HEK293 (cell line): ENCODE measurements around the gene DAPP1.

Experiments
- CTCF ChIA-PET: fragments of 350-600 bp; formaldehyde crosslinking; extraction: SDS; loops from one replicate; lab custom pipeline; 2021; ENCODE audit warnings: antibody characterized with exemption; lab: Yijun Ruan, JAX
- POLR2A ChIA-PET: fragments of 300-600 bp; formaldehyde crosslinking; extraction: SDS; loops from one replicate; lab custom pipeline; 2020; ENCODE audit warnings: antibody characterized with exemption, inconsistent platforms; lab: Yijun Ruan, JAX
- H3K27ac ChIP-seq: fragments of 200-500 bp; sonication (Bioruptor generic); 2 replicates; pipeline ENCODE4 v1.5.1; 2014; ENCODE audit warnings: low read depth, low read length, control low read depth, inconsistent platforms; ENCODE audit errors: extremely low read depth
- H3K36me3 ChIP-seq, 2 experiments: fragments of 200-500 bp in 1 of 2; sonication (Bioruptor generic) in 1 of 2; 1 replicate in 1 of 2; 2 replicates in 1 of 2; pipeline ENCODE4 v1.5.1; 2014 to 2017; ENCODE audit warnings: inconsistent platforms in 2 of 2, low read length in 2 of 2; ENCODE audit not compliant: control insufficient read depth in 2 of 2, insufficient read depth in 1 of 2
- H3K4me1 ChIP-seq: fragments of 200-500 bp; sonication (Bioruptor generic); 2 replicates; pipeline ENCODE4 v1.5.1; 2014; ENCODE audit warnings: mild to moderate bottlenecking, low read length, inconsistent platforms; ENCODE audit not compliant: control insufficient read depth, insufficient read depth
- H3K4me3 ChIP-seq: 2 replicates; pipeline ENCODE4 v1.5.1; 2011; ENCODE audit warnings: low read depth, mild to moderate bottlenecking, control low read depth, low read length, moderate library complexity
- H3K9me3 ChIP-seq: fragments of 200-500 bp; sonication (Bioruptor generic); 2 replicates; pipeline ENCODE4 v1.5.1; 2014; ENCODE audit warnings: low read depth, low read length, inconsistent platforms; ENCODE audit not compliant: control insufficient read depth, insufficient read depth
- ZBTB48 ChIP-seq: fragments of 450-650 bp; formaldehyde crosslinking; IDR thresholded peaks from 2 replicates; pipeline ENCODE4 v1.5.1; 2016; ENCODE audit warnings: missing biosample characterization, missing genetic modification characterization
- ZFP41 ChIP-seq: fragments of 450-650 bp; formaldehyde crosslinking; IDR thresholded peaks from 2 replicates; pipeline ENCODE4 v1.5.1; 2016; ENCODE audit warnings: missing biosample characterization, missing genetic modification characterization, borderline replicate concordance
- ZNF133 ChIP-seq: fragments of 450-650 bp; formaldehyde crosslinking; IDR thresholded peaks from 2 replicates; pipeline ENCODE4 v1.5.1; 2016; ENCODE audit warnings: missing biosample characterization, missing genetic modification characterization
- ZNF140 ChIP-seq: fragments of 450-650 bp; formaldehyde crosslinking; IDR thresholded peaks from 2 replicates; pipeline ENCODE4 v1.5.1; 2016; ENCODE audit warnings: missing biosample characterization, missing genetic modification characterization
- ZNF302 ChIP-seq: fragments of 450-650 bp; formaldehyde crosslinking; IDR thresholded peaks from 2 replicates; pipeline ENCODE4 v1.5.1; 2016; ENCODE audit warnings: missing biosample characterization, missing genetic modification characterization, low read depth
- ZNF426 ChIP-seq: fragments of 450-650 bp; formaldehyde crosslinking; IDR thresholded peaks from 2 replicates; pipeline ENCODE4 v1.5.1; 2017; ENCODE audit warnings: missing biosample characterization, missing genetic modification characterization, mild to moderate bottlenecking, inconsistent platforms, moderate library complexity
- ZNF473 ChIP-seq: fragments of 450-650 bp; formaldehyde crosslinking; IDR thresholded peaks from 2 replicates; pipeline ENCODE4 v1.5.1; 2017; ENCODE audit warnings: missing biosample characterization, missing genetic modification characterization
- ZNF48 ChIP-seq: fragments of 450-650 bp; formaldehyde crosslinking; IDR thresholded peaks from 2 replicates; pipeline ENCODE4 v1.5.1; 2016; ENCODE audit warnings: missing biosample characterization, missing genetic modification characterization
- ZNF514 ChIP-seq: fragments of 450-650 bp; formaldehyde crosslinking; IDR thresholded peaks from 2 replicates; pipeline ENCODE4 v1.5.1; 2016; ENCODE audit warnings: missing biosample characterization, missing genetic modification characterization
- ZNF548 ChIP-seq: fragments of 450-650 bp; formaldehyde crosslinking; IDR thresholded peaks from 2 replicates; pipeline ENCODE4 v1.5.1; 2016; ENCODE audit warnings: missing biosample characterization, missing genetic modification characterization
- ZNF561 ChIP-seq: fragments of 450-650 bp; IDR thresholded peaks from 2 replicates; pipeline ENCODE4 v1.5.1; 2018; ENCODE audit warnings: missing biosample characterization, missing genetic modification characterization, borderline replicate concordance
- ZNF621 ChIP-seq: fragments of 450-650 bp; formaldehyde crosslinking; IDR thresholded peaks from 2 replicates; pipeline ENCODE4 v1.5.1; 2017; ENCODE audit warnings: missing biosample characterization, missing genetic modification characterization
- ZNF626 ChIP-seq: fragments of 450-650 bp; sonication (Bioruptor Pico); formaldehyde crosslinking; IDR thresholded peaks from 2 replicates; pipeline ENCODE4 v1.5.1; 2018; ENCODE audit warnings: missing biosample characterization, missing genetic modification characterization, inconsistent platforms
- ZNF677 ChIP-seq: fragments of 450-650 bp; IDR thresholded peaks from 2 replicates; pipeline ENCODE4 v1.5.0; 2018; ENCODE audit warnings: missing biosample characterization, mild to moderate bottlenecking, missing genetic modification characterization, moderate library complexity
- TF ChIP-seq, protein P1 (sequence below): fragments of 450-650 bp; formaldehyde crosslinking; IDR thresholded peaks from 2 replicates; pipeline ENCODE4 v1.5.1; 2016; ENCODE audit warnings: missing biosample characterization, missing genetic modification characterization
- TF ChIP-seq, protein P2 (sequence below): fragments of 450-650 bp; formaldehyde crosslinking; IDR thresholded peaks from 2 replicates; pipeline ENCODE4 v1.5.1; 2016; ENCODE audit warnings: missing biosample characterization, missing genetic modification characterization
- TF ChIP-seq, protein P3 (sequence below): fragments of 450-650 bp; formaldehyde crosslinking; optimal IDR thresholded peaks from 2 replicates; pipeline ENCODE3; 2016; ENCODE audit warnings: missing biosample characterization, mild to moderate bottlenecking, missing genetic modification characterization
- TF ChIP-seq, protein P4 (sequence below): fragments of 450-650 bp; formaldehyde crosslinking; IDR thresholded peaks from 2 replicates; pipeline ENCODE4 v1.5.0; 2017; ENCODE audit warnings: missing biosample characterization, missing genetic modification characterization, borderline replicate concordance
- TF ChIP-seq, protein P5 (sequence below): fragments of 450-650 bp; formaldehyde crosslinking; IDR thresholded peaks from 2 replicates; pipeline ENCODE4 v1.5.1; 2016; ENCODE audit warnings: missing biosample characterization, missing genetic modification characterization

DAPP1 gene

DNA sequence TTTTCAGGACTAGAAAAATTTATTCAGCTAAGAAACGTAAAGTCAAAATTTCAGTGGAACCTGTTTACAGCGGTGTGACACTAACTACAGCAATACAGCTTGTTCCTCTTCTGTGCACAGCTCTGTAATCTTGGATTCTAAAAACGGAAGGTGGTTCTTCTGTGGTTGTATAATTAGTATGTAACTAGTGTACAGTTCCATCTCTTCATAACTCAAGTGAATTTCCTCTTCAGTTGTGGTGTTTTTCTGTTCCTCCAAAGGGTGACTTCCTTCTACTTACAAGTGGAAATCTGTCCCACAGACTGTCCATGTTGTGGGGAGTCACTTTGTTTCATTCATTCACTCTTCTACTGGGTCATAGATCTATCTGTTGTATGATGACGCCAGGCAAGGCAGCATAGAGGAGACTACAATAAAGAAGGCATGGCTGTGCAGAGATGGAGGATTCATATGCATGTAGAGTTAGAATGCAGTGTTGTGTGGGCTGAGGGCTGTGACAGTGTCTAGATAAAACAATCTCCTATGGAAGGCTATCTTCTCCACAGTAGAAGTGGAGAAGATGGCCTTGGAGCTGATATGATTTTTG, 5.4 kb downstream of the DAPP1 start (continued):
- TF ChIP-seq ZFP41 (tag by site-specific recombination) (no peak), ZNF561 (tag by site-specific recombination) (no peak), ZNF514 (tag by site-specific recombination) (no peak), ZBTB48 (tag by site-specific recombination) (no peak)
- TF ChIP-seq, protein P1, sequence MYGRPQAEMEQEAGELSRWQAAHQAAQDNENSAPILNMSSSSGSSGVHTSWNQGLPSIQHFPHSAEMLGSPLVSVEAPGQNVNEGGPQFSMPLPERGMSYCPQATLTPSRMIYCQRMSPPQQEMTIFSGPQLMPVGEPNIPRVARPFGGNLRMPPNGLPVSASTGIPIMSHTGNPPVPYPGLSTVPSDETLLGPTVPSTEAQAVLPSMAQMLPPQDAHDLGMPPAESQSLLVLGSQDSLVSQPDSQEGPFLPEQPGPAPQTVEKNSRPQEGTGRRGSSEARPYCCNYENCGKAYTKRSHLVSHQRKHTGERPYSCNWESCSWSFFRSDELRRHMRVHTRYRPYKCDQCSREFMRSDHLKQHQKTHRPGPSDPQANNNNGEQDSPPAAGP (tag by site-specific recombination): no peak
- TF ChIP-seq, protein P2, sequence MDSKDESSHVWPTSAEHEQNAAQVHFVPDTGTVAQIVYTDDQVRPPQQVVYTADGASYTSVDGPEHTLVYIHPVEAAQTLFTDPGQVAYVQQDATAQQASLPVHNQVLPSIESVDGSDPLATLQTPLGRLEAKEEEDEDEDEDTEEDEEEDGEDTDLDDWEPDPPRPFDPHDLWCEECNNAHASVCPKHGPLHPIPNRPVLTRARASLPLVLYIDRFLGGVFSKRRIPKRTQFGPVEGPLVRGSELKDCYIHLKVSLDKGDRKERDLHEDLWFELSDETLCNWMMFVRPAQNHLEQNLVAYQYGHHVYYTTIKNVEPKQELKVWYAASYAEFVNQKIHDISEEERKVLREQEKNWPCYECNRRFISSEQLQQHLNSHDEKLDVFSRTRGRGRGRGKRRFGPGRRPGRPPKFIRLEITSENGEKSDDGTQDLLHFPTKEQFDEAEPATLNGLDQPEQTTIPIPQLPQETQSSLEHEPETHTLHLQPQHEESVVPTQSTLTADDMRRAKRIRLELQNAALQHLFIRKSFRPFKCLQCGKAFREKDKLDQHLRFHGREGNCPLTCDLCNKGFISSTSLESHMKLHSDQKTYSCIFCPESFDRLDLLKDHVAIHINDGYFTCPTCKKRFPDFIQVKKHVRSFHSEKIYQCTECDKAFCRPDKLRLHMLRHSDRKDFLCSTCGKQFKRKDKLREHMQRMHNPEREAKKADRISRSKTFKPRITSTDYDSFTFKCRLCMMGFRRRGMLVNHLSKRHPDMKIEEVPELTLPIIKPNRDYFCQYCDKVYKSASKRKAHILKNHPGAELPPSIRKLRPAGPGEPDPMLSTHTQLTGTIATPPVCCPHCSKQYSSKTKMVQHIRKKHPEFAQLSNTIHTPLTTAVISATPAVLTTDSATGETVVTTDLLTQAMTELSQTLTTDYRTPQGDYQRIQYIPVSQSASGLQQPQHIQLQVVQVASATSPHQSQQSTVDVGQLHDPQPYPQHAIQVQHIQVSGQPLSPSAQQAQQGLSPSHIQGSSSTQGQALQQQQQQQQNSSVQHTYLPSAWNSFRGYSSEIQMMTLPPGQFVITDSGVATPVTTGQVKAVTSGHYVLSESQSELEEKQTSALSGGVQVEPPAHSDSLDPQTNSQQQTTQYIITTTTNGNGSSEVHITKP: no peak
- TF ChIP-seq, protein P3, sequence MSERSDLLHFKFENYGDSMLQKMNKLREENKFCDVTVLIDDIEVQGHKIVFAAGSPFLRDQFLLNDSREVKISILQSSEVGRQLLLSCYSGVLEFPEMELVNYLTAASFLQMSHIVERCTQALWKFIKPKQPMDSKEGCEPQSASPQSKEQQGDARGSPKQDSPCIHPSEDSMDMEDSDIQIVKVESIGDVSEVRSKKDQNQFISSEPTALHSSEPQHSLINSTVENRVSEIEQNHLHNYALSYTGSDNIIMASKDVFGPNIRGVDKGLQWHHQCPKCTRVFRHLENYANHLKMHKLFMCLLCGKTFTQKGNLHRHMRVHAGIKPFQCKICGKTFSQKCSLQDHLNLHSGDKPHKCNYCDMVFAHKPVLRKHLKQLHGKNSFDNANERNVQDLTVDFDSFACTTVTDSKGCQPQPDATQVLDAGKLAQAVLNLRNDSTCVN (tag by site-specific recombination): no peak

DNA sequence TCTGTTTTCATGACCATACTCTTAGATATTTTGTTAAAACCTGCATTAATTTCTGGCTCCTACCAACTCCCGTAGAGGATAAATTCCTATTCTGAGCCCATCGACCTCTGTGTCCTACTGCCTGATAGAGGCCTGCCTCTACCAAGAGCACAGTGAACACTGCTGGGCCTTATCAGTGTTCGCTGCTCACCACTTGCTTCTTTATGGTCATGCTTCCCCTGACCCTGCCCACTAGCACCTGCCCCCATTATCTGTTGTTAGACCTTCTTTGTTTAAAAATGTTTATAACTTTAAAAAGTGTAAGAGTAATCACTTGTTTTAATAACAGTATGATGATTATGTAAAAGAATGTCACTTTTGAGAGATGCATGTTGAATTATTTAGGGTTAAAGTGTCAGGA, 6.1 kb downstream of the DAPP1 start:
- no peak overlapping the region for H3K27ac ChIP-seq
- H3K36me3 ChIP-seq: no peaks in the 10 kb centered on the region
- H3K4me1 ChIP-seq: no peaks in the 10 kb centered on the region
- no peaks in the 10 kb centered on the region for H3K9me3 ChIP-seq
- TF ChIP-seq ZNF48 (tag by site-specific recombination) (no peak), ZNF626 (tag by site-specific recombination) (no peak), ZNF302 (tag by site-specific recombination) (no peak), ZNF133 (no peak), ZNF140 (no peak), ZNF548 (no peak), ZNF473 (tag by site-specific recombination) (no peak), ZNF426 (tag by site-specific recombination) (no peak), ZNF621 (tag by site-specific recombination) (no peak), ZNF677 (tag by site-specific recombination) (no peak)
- TF ChIP-seq, protein P4, sequence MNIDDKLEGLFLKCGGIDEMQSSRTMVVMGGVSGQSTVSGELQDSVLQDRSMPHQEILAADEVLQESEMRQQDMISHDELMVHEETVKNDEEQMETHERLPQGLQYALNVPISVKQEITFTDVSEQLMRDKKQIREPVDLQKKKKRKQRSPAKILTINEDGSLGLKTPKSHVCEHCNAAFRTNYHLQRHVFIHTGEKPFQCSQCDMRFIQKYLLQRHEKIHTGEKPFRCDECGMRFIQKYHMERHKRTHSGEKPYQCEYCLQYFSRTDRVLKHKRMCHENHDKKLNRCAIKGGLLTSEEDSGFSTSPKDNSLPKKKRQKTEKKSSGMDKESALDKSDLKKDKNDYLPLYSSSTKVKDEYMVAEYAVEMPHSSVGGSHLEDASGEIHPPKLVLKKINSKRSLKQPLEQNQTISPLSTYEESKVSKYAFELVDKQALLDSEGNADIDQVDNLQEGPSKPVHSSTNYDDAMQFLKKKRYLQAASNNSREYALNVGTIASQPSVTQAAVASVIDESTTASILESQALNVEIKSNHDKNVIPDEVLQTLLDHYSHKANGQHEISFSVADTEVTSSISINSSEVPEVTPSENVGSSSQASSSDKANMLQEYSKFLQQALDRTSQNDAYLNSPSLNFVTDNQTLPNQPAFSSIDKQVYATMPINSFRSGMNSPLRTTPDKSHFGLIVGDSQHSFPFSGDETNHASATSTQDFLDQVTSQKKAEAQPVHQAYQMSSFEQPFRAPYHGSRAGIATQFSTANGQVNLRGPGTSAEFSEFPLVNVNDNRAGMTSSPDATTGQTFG (tag by site-specific recombination): no peak
- TF ChIP-seq, protein P5, sequence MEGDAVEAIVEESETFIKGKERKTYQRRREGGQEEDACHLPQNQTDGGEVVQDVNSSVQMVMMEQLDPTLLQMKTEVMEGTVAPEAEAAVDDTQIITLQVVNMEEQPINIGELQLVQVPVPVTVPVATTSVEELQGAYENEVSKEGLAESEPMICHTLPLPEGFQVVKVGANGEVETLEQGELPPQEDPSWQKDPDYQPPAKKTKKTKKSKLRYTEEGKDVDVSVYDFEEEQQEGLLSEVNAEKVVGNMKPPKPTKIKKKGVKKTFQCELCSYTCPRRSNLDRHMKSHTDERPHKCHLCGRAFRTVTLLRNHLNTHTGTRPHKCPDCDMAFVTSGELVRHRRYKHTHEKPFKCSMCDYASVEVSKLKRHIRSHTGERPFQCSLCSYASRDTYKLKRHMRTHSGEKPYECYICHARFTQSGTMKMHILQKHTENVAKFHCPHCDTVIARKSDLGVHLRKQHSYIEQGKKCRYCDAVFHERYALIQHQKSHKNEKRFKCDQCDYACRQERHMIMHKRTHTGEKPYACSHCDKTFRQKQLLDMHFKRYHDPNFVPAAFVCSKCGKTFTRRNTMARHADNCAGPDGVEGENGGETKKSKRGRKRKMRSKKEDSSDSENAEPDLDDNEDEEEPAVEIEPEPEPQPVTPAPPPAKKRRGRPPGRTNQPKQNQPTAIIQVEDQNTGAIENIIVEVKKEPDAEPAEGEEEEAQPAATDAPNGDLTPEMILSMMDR: no peak
- no peak overlapping the region for H3K4me3 ChIP-seq
- POLR2A ChIA-PET: no interaction called here
- CTCF ChIA-PET: interaction anchor here (0.8 kb wide), 1 partner anchor 11 kb away, joined by 3 read pairs; no protein-coding TSS in a partner anchor
